GM12892 (cell line): ENCODE results near the gene MGST2.

Experiments used
- POLR2A ChIP-seq: IDR thresholded peaks from 2 replicates; pipeline ENCODE4 v1.6.1; 2011; ENCODE audit warnings: low read depth, low read length, control low read depth
- TAF1 ChIP-seq: IDR thresholded peaks from 2 replicates; pipeline ENCODE4 v1.6.1; 2011; ENCODE audit warnings: low read depth, mild to moderate bottlenecking, control low read depth, low read length, borderline replicate concordance

DNA sequence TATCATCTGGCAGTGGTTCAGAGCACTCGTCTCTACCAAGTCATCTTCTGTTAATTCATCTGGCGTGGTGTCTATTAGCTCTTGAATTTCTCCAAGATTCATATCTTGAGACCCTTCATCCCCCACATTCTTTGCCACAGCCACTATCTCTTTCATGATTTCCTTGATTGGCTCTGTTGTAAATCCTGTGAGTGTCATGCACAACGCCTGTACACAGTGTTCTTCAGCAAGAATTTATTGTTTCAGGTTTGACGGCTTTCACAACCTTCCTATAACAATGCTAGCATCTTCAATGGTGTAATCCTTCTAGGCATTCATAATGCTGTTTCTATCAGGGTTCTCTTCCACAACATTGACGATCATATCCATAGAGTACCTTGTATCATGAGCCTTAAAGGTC lies 30.9 kb downstream of the MGST2 start:
- TF ChIP-seq TAF1 (no peak), POLR2A (no peak)
